WTC11 (cell line): ENCODE data around the gene TAMALIN. TPM values are rescaled to one million over a fixed set of nuclear protein-coding genes. Genes with fewer than 3 reads are reported as not detected.
A peak's percentile ranks its signal among the peaks of the same experiment; 100 is the strongest.

Experiments
- ATAC-seq: fragments of 200-7000 bp; cut with Tn5 transposase; 2 replicates; pipeline ENCODE4 v1.10.0; 2021; ENCODE audit warnings: mild to moderate bottlenecking, moderate library complexity
- CTCF ChIA-PET: fragments of 300-600 bp; sonication (Branson Sonifier 250); formaldehyde crosslinking; loops from one replicate; lab custom pipeline; 2021; ENCODE audit warnings: antibody characterized with exemption; lab: Charles Lee
- POLR2A ChIA-PET: fragments of 350-600 bp; sonication (Branson Sonifier 250); formaldehyde crosslinking; loops from one replicate; lab custom pipeline; 2021; ENCODE audit warnings: antibody characterized with exemption; lab: Charles Lee
- DNase-seq: peaks from one replicate; pipeline ENCODE4 v3.0.0; 2021; ENCODE audit warnings: low spot score
- H3K27ac Mint-ChIP-seq: 2 replicates; pipeline ENCODE4 v1.8.0; 2021; ENCODE audit warnings: mixed read lengths
- H3K27me3 Mint-ChIP-seq: 2 replicates; pipeline ENCODE4 v1.8.0; 2021; ENCODE audit warnings: low read depth, mild to moderate bottlenecking, moderate library complexity, mixed read lengths
- H3K36me3 Mint-ChIP-seq: 2 replicates; pipeline ENCODE4 v1.8.0; 2021; ENCODE audit warnings: mixed read lengths
- H3K4me1 Mint-ChIP-seq: 2 replicates; pipeline ENCODE4 v1.8.0; 2022; ENCODE audit warnings: mixed read lengths
- H3K4me3 Mint-ChIP-seq: 2 replicates; pipeline ENCODE4 v1.8.0; 2021; ENCODE audit warnings: mild to moderate bottlenecking, moderate library complexity, mixed read lengths
- H3K9me3 Mint-ChIP-seq: 2 replicates; pipeline ENCODE4 v1.8.0; 2021; ENCODE audit warnings: mixed read lengths
- CREB1 ChIP-seq: sonication (generic); formaldehyde crosslinking; IDR thresholded peaks from 2 replicates; pipeline ENCODE4 v1.8.0; 2023; ENCODE audit warnings: mild to moderate bottlenecking, missing genetic modification reagents
- ETV6 ChIP-seq: sonication (generic); formaldehyde crosslinking; IDR thresholded peaks from 2 replicates; pipeline ENCODE4 v1.8.1; 2022; ENCODE audit warnings: mild to moderate bottlenecking, missing genetic modification reagents
- FOXP1 ChIP-seq: sonication (generic); formaldehyde crosslinking; IDR thresholded peaks from 2 replicates; pipeline ENCODE4 v1.8.0; 2022; ENCODE audit warnings: missing genetic modification reagents, mild to moderate bottlenecking, moderate library complexity, borderline replicate concordance
- GABPB1 ChIP-seq: sonication (generic); formaldehyde crosslinking; IDR thresholded peaks from 2 replicates; pipeline ENCODE4 v1.8.1; 2023; ENCODE audit warnings: mild to moderate bottlenecking, missing genetic modification reagents
- HMGA2 ChIP-seq: fragments of 250-450 bp; sonication (Bioruptor Pico); IDR thresholded peaks from 2 replicates; pipeline ENCODE4 v1.4.0; 2021; ENCODE audit warnings: mild to moderate bottlenecking, moderate library complexity
- MYBL2 ChIP-seq: sonication (generic); formaldehyde crosslinking; IDR thresholded peaks from 2 replicates; pipeline ENCODE4 v1.8.1; 2023; ENCODE audit warnings: mild to moderate bottlenecking, moderate library complexity, missing genetic modification reagents
- NFE2L1 ChIP-seq: sonication (generic); formaldehyde crosslinking; IDR thresholded peaks from 2 replicates; pipeline ENCODE4 v1.8.1; 2023; ENCODE audit warnings: missing genetic modification reagents
- NR2C2 ChIP-seq: sonication (generic); formaldehyde crosslinking; IDR thresholded peaks from 2 replicates; pipeline ENCODE4 v1.8.0; 2022; ENCODE audit warnings: mild to moderate bottlenecking, missing genetic modification reagents
- RORB ChIP-seq: fragments of 250-450 bp; sonication (Bioruptor Pico); IDR thresholded peaks from 2 replicates; pipeline ENCODE4 v1.9.0; 2021; ENCODE audit warnings: mild to moderate bottlenecking
- SOX15 ChIP-seq: fragments of 250-450 bp; sonication (Bioruptor Pico); IDR thresholded peaks from 2 replicates; pipeline ENCODE4 v1.9.0; 2021; ENCODE audit warnings: mild to moderate bottlenecking
- TEAD1 ChIP-seq: sonication (generic); formaldehyde crosslinking; IDR thresholded peaks from 2 replicates; pipeline ENCODE4 v1.8.0; 2022; ENCODE audit warnings: mild to moderate bottlenecking, missing genetic modification reagents
- TP53 ChIP-seq: sonication (generic); formaldehyde crosslinking; IDR thresholded peaks from 2 replicates; pipeline ENCODE4 v1.8.1; 2023; ENCODE audit warnings: mild to moderate bottlenecking, missing genetic modification reagents
- total RNA-seq: library from RNA; stranded (reverse); gene quantifications from 3 replicates; pipeline ENCODE4 v1.2.3, GENCODE V29; 2021
- TF ChIP-seq, protein P1 (sequence below): fragments of 200-600 bp; IDR thresholded peaks from 2 replicates; pipeline ENCODE4 v1.8.0; 2022; ENCODE audit warnings: antibody characterized with exemption
- TF ChIP-seq, protein P2 (sequence below): sonication (generic); formaldehyde crosslinking; IDR thresholded peaks from 2 replicates; pipeline ENCODE4 v1.8.1; 2023; ENCODE audit warnings: mild to moderate bottlenecking, missing genetic modification reagents, borderline replicate concordance
- TF ChIP-seq, protein P3 (sequence below): fragments of 250-450 bp; sonication (Bioruptor Pico); IDR thresholded peaks from 2 replicates; pipeline ENCODE4 v1.9.0; 2021; ENCODE audit warnings: moderate library complexity, mild to moderate bottlenecking, inconsistent platforms, borderline replicate concordance
- TF ChIP-seq, protein P4 (sequence below): sonication (generic); formaldehyde crosslinking; IDR thresholded peaks from 2 replicates; pipeline ENCODE4 v1.8.1; 2022; ENCODE audit warnings: missing genetic modification reagents, borderline replicate concordance
- TF ChIP-seq, protein P5 (sequence below): sonication (generic); formaldehyde crosslinking; IDR thresholded peaks from 2 replicates; pipeline ENCODE4 v1.8.1; 2023; ENCODE audit warnings: mild to moderate bottlenecking, missing genetic modification reagents, moderate library complexity
- TF ChIP-seq, protein P6 (sequence below): sonication (generic); formaldehyde crosslinking; IDR thresholded peaks from 2 replicates; pipeline ENCODE4 v1.8.0; 2022; ENCODE audit warnings: mild to moderate bottlenecking, missing genetic modification reagents
- TF ChIP-seq, protein P7 (sequence below): sonication (generic); formaldehyde crosslinking; IDR thresholded peaks from 2 replicates; pipeline ENCODE4 v1.8.0; 2022; ENCODE audit warnings: missing genetic modification reagents

The TAMALIN gene
- total RNA-seq, 1 experiment from 2014 or later = 6.1 TPM

DNA sequence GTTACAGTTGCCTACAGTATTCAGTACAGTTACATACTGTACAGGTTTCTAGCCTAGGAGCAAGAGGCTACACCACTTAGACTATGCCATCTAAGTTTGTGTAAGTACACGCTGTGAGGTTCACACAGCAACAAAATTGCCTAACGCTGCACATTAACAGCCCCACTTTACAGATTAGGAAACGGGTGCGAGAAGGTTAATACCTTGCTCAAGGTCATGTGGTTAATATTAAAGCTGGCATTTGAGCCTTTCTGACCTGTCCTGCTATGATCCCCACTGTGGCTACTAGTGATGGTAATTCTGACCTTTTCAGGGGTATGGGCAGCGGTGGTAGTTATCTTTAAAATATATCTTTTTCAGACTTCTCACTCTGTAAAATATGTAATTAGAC, 34.3 kb upstream of the TAMALIN start:
- CTCF ChIA-PET = interaction anchor here (0.6 to 3.6 kb wide), 4 partner anchors 32 to 60 kb away, joined by 3 to 48 read pairs (median 19); no protein-coding TSS in a partner anchor
- peaks cover 18% of the 10 kb centered on the region for H3K36me3 Mint-ChIP-seq
- no peak overlapping the region for H3K27ac Mint-ChIP-seq
- POLR2A ChIA-PET = no interaction called here
- H3K4me1 Mint-ChIP-seq = peaks cover 31% of the 10 kb centered on the region
- no peaks in the 10 kb centered on the region for H3K27me3 Mint-ChIP-seq
- H3K4me3 Mint-ChIP-seq = no peak overlapping the region
- no peak for ATAC-seq
- DNase-seq = no peak
- H3K9me3 Mint-ChIP-seq = no peaks in the 10 kb centered on the region
- TF ChIP-seq, protein P1, sequence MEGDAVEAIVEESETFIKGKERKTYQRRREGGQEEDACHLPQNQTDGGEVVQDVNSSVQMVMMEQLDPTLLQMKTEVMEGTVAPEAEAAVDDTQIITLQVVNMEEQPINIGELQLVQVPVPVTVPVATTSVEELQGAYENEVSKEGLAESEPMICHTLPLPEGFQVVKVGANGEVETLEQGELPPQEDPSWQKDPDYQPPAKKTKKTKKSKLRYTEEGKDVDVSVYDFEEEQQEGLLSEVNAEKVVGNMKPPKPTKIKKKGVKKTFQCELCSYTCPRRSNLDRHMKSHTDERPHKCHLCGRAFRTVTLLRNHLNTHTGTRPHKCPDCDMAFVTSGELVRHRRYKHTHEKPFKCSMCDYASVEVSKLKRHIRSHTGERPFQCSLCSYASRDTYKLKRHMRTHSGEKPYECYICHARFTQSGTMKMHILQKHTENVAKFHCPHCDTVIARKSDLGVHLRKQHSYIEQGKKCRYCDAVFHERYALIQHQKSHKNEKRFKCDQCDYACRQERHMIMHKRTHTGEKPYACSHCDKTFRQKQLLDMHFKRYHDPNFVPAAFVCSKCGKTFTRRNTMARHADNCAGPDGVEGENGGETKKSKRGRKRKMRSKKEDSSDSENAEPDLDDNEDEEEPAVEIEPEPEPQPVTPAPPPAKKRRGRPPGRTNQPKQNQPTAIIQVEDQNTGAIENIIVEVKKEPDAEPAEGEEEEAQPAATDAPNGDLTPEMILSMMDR = no peak
- TF ChIP-seq, protein P2, sequence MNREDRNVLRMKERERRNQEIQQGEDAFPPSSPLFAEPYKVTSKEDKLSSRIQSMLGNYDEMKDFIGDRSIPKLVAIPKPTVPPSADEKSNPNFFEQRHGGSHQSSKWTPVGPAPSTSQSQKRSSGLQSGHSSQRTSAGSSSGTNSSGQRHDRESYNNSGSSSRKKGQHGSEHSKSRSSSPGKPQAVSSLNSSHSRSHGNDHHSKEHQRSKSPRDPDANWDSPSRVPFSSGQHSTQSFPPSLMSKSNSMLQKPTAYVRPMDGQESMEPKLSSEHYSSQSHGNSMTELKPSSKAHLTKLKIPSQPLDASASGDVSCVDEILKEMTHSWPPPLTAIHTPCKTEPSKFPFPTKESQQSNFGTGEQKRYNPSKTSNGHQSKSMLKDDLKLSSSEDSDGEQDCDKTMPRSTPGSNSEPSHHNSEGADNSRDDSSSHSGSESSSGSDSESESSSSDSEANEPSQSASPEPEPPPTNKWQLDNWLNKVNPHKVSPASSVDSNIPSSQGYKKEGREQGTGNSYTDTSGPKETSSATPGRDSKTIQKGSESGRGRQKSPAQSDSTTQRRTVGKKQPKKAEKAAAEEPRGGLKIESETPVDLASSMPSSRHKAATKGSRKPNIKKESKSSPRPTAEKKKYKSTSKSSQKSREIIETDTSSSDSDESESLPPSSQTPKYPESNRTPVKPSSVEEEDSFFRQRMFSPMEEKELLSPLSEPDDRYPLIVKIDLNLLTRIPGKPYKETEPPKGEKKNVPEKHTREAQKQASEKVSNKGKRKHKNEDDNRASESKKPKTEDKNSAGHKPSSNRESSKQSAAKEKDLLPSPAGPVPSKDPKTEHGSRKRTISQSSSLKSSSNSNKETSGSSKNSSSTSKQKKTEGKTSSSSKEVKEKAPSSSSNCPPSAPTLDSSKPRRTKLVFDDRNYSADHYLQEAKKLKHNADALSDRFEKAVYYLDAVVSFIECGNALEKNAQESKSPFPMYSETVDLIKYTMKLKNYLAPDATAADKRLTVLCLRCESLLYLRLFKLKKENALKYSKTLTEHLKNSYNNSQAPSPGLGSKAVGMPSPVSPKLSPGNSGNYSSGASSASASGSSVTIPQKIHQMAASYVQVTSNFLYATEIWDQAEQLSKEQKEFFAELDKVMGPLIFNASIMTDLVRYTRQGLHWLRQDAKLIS (CRISPR knock-in tag) = no peak
- TF ChIP-seq TEAD1 (CRISPR knock-in tag) = no peak
- TF ChIP-seq, protein P3, sequence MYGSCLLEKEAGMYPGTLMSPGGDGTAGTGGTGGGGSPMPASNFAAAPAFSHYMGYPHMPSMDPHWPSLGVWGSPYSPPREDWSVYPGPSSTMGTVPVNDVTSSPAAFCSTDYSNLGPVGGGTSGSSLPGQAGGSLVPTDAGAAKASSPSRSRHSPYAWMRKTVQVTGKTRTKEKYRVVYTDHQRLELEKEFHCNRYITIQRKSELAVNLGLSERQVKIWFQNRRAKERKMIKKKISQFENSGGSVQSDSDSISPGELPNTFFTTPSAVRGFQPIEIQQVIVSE (CRISPR knock-in tag) = no peak
- no peak for TF ChIP-seq RORB
- no peak for TF ChIP-seq FOXP1 (CRISPR knock-in tag)
- no peak for TF ChIP-seq NFE2L1
- no peak for TF ChIP-seq NR2C2 (CRISPR knock-in tag)
- TF ChIP-seq MYBL2 = no peak
- TF ChIP-seq CREB1 (CRISPR knock-in tag) = no peak
- TF ChIP-seq ETV6 (CRISPR knock-in tag) = no peak
- no peak for TF ChIP-seq SOX15 (CRISPR knock-in tag)
- TF ChIP-seq, protein P4, sequence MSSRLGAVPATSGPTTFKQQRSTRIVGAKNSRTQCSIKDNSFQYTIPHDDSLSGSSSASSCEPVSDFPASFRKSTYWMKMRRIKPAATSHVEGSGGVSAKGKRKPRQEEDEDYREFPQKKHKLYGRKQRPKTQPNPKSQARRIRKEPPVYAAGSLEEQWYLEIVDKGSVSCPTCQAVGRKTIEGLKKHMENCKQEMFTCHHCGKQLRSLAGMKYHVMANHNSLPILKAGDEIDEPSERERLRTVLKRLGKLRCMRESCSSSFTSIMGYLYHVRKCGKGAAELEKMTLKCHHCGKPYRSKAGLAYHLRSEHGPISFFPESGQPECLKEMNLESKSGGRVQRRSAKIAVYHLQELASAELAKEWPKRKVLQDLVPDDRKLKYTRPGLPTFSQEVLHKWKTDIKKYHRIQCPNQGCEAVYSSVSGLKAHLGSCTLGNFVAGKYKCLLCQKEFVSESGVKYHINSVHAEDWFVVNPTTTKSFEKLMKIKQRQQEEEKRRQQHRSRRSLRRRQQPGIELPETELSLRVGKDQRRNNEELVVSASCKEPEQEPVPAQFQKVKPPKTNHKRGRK = no peak
- no peak for TF ChIP-seq GABPB1 (CRISPR knock-in tag)
- TF ChIP-seq, protein P5, sequence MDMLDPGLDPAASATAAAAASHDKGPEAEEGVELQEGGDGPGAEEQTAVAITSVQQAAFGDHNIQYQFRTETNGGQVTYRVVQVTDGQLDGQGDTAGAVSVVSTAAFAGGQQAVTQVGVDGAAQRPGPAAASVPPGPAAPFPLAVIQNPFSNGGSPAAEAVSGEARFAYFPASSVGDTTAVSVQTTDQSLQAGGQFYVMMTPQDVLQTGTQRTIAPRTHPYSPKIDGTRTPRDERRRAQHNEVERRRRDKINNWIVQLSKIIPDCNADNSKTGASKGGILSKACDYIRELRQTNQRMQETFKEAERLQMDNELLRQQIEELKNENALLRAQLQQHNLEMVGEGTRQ (CRISPR knock-in tag) = no peak

DNA sequence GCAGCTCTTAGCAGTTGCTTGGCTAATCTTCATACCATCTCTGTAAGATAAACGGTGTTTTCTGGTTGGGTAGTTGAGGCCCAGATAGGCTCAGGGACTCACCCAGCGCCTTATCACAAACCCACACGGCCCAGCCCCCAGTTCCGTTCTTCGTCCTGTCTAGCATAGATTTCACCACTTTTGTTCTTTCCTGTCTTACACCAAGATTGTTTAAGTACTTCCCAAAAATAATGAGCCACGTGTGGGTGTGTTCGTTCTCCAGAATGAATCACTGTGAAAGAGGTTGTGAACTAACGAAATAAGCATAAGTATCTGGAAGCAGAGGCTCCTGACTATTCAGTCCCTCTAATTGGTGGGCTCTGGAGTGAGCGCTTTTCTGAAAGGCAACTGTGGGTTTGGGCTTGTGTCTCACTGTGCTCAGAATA, 33.9 kb upstream of the TAMALIN start:
- ChIA-PET POLR2A (no interaction called here), CTCF (interaction anchor here (3.5 to 3.6 kb wide), 2 partner anchors 52 to 60 kb away, joined by 24 to 48 read pairs; no protein-coding TSS in a partner anchor)
- H3K27ac Mint-ChIP-seq = peak overlapping the region; percentile 1; the same call in 1 of the 2 replicates
- no peaks in the 10 kb centered on the region for H3K27me3 Mint-ChIP-seq
- no peaks in the 10 kb centered on the region for H3K9me3 Mint-ChIP-seq
- ATAC-seq (no peak), DNase-seq (no peak)
- peaks cover 31% of the 10 kb centered on the region for H3K4me1 Mint-ChIP-seq
- H3K36me3 Mint-ChIP-seq = peaks cover 20% of the 10 kb centered on the region
- H3K4me3 Mint-ChIP-seq = no peak overlapping the region
- TF ChIP-seq, protein P6, sequence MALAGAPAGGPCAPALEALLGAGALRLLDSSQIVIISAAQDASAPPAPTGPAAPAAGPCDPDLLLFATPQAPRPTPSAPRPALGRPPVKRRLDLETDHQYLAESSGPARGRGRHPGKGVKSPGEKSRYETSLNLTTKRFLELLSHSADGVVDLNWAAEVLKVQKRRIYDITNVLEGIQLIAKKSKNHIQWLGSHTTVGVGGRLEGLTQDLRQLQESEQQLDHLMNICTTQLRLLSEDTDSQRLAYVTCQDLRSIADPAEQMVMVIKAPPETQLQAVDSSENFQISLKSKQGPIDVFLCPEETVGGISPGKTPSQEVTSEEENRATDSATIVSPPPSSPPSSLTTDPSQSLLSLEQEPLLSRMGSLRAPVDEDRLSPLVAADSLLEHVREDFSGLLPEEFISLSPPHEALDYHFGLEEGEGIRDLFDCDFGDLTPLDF (CRISPR knock-in tag) = no peak
- TF ChIP-seq HMGA2 (CRISPR knock-in tag) (no peak), TP53 (CRISPR knock-in tag) (no peak), CREB1 (CRISPR knock-in tag) (no peak)
- TF ChIP-seq, protein P7, sequence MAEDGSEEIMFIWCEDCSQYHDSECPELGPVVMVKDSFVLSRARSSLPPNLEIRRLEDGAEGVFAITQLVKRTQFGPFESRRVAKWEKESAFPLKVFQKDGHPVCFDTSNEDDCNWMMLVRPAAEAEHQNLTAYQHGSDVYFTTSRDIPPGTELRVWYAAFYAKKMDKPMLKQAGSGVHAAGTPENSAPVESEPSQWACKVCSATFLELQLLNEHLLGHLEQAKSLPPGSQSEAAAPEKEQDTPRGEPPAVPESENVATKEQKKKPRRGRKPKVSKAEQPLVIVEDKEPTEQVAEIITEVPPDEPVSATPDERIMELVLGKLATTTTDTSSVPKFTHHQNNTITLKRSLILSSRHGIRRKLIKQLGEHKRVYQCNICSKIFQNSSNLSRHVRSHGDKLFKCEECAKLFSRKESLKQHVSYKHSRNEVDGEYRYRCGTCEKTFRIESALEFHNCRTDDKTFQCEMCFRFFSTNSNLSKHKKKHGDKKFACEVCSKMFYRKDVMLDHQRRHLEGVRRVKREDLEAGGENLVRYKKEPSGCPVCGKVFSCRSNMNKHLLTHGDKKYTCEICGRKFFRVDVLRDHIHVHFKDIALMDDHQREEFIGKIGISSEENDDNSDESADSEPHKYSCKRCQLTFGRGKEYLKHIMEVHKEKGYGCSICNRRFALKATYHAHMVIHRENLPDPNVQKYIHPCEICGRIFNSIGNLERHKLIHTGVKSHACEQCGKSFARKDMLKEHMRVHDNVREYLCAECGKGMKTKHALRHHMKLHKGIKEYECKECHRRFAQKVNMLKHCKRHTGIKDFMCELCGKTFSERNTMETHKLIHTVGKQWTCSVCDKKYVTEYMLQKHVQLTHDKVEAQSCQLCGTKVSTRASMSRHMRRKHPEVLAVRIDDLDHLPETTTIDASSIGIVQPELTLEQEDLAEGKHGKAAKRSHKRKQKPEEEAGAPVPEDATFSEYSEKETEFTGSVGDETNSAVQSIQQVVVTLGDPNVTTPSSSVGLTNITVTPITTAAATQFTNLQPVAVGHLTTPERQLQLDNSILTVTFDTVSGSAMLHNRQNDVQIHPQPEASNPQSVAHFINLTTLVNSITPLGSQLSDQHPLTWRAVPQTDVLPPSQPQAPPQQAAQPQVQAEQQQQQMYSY (CRISPR knock-in tag) = no peak
- TF ChIP-seq, protein P1 = no peak
